ENCODE data around the gene DGKG. TPM values are rescaled to one million over a fixed set of nuclear protein-coding genes. Genes with fewer than 3 reads are reported as not detected.

Gene DGKG
- total and polyA plus RNA-seq, 2 of the 8 experiments (the other 6 are each of a cell fraction or from before 2014, with no cell fraction given), result 0.30 to 0.48 TPM

DNA sequence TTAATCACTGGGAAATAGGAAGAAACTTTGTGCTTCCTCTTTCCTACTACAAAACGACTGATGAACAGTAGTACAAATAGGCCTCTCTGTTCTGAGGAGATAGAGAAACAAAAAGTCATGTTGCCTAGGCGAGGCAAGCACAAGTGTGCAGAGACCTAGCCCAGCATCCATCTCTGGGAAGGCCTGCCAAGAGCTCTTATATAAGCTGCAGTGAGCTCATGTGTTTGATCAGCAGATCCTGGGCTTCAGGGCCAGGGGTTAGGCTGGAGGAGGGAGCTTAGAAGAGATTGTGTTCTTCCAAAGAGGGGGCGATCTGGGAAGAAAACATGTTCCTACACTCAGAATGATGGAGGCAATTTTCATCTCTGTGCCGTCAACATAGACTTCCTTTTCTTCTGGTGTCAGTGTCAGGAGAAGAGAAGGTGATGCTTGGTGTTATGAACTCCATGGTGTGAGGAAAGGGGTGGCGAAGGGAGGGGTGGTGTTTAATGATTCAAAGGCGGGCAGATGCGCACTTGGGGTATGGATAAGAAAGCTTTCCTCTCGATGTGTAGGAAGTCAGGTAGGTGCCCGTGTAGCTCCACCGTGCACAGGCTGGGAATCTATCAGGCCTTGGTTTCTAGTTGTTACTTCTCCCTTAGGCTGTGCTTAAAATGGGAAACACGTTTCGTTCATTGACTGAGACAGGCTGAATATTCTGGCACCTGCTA lies 223.6 kb downstream of the DGKG start (continued):
- TF ChIP-seq GABPA (IDR thresholded peaks at IDR 0.05; ENCODE audit: borderline replicate concordance, insufficient read depth, low read length) (no peak), MAX (IDR thresholded peaks at IDR 0.05) (no peak), CTCF (IDR thresholded peaks at IDR 0.05; ENCODE audit: control extremely low read depth in 1 of 3, insufficient read depth in 1 of 3, low read depth in 1 of 3, low read length in 3 of 3) (no peak), RAD21 (IDR thresholded peaks at IDR 0.05 in 1 of 2, conservative IDR thresholded peaks at IDR 0.05 in 1 of 2; ENCODE audit: low read depth in 2 of 2, low read length in 2 of 2) (no peak), NRF1 (IDR thresholded peaks at IDR 0.05; ENCODE audit: low read depth, low read length) (no peak), SP2 (IDR thresholded peaks at IDR 0.05; ENCODE audit: low read length) (no peak), POLR2AphosphoS5 (IDR thresholded peaks at IDR 0.05; ENCODE audit: low read depth, low read length) (no peak), SP4 (IDR thresholded peaks at IDR 0.05; ENCODE audit: low read length) (no peak)
